Measurements from ENCODE around the gene DOK5.

- TF ChIP-seq SMC3 (IDR thresholded peaks at IDR 0.05; ENCODE audit: low read depth, low read length) (no peak), CEBPB (IDR thresholded peaks at IDR 0.05; ENCODE audit: low read depth, low read length) (no peak), POLR2A (IDR thresholded peaks at IDR 0.05; ENCODE audit: low read depth, low read length) (no peak), MXI1 (IDR thresholded peaks at IDR 0.05; ENCODE audit: borderline replicate concordance, low read depth, low read length) (no peak), RAD21 (IDR thresholded peaks at IDR 0.05; ENCODE audit: low read length) (no peak), MAFK (IDR thresholded peaks at IDR 0.05; ENCODE audit: low read depth, low read length) (no peak), RFX5 (IDR thresholded peaks at IDR 0.05; ENCODE audit: low read depth, low read length) (no peak), RCOR1 (IDR thresholded peaks at IDR 0.05; ENCODE audit: insufficient replicate concordance, low read length) (no peak)
- TF ChIP-seq, protein P1, sequence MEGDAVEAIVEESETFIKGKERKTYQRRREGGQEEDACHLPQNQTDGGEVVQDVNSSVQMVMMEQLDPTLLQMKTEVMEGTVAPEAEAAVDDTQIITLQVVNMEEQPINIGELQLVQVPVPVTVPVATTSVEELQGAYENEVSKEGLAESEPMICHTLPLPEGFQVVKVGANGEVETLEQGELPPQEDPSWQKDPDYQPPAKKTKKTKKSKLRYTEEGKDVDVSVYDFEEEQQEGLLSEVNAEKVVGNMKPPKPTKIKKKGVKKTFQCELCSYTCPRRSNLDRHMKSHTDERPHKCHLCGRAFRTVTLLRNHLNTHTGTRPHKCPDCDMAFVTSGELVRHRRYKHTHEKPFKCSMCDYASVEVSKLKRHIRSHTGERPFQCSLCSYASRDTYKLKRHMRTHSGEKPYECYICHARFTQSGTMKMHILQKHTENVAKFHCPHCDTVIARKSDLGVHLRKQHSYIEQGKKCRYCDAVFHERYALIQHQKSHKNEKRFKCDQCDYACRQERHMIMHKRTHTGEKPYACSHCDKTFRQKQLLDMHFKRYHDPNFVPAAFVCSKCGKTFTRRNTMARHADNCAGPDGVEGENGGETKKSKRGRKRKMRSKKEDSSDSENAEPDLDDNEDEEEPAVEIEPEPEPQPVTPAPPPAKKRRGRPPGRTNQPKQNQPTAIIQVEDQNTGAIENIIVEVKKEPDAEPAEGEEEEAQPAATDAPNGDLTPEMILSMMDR (conservative IDR thresholded peaks at IDR 0.05; ENCODE audit: low read depth, low read length), result no peak
Measured at GRCh38 chr20:54654450-54654849, 179.1 kb downstream of the DOK5 start.
